GM23338 (cell line): ENCODE measurements around the gene DAPK1. TPM values are rescaled to one million over a fixed set of nuclear protein-coding genes. Genes with fewer than 3 reads are reported as not detected.

ENCODE experiments used
- ATAC-seq: fragments of 200-7000 bp; cut with Tn5 transposase; 3 replicates; pipeline ENCODE4 v1.9.1; 2020
- DNase-seq: peaks from one replicate; pipeline ENCODE4 v3.0.0-alpha.2; 2015; ENCODE audit warnings: low spot score
- H2AFZ ChIP-seq: fragments of 200-600 bp; sonication (generic); 2 replicates; pipeline ENCODE4 v1.8.0; 2016; ENCODE audit warnings: antibody characterized with exemption, mild to moderate bottlenecking, moderate library complexity
- H3F3A ChIP-seq: fragments of 200-600 bp; sonication (generic); replicated peaks from 2 replicates; pipeline ENCODE4 v1.8.0; 2017; ENCODE audit warnings: antibody characterized with exemption, mixed run types, low read depth
- H3K27ac ChIP-seq: fragments of 200-600 bp; sonication (generic); 2 replicates; pipeline ENCODE4 v1.6.1; 2016; ENCODE audit warnings: low read depth
- H3K27me3 ChIP-seq: fragments of 200-600 bp; sonication (generic); 2 replicates; pipeline ENCODE4 v1.8.0; 2016; ENCODE audit warnings: mild to moderate bottlenecking, mixed run types, moderate library complexity; ENCODE audit not compliant: insufficient read depth
- H3K36me3 ChIP-seq: fragments of 200-600 bp; sonication (generic); 2 replicates; pipeline ENCODE4 v1.8.0; 2016; ENCODE audit warnings: mild to moderate bottlenecking; ENCODE audit not compliant: insufficient read depth
- H3K4me1 ChIP-seq: fragments of 200-600 bp; sonication (generic); 2 replicates; pipeline ENCODE4 v1.8.0; 2016; ENCODE audit warnings: mild to moderate bottlenecking, moderate library complexity; ENCODE audit not compliant: insufficient read depth
- H3K4me2 ChIP-seq: fragments of 200-600 bp; sonication (generic); 2 replicates; pipeline ENCODE4 v1.7.1; 2017; ENCODE audit warnings: mixed run types
- H3K4me3 ChIP-seq: fragments of 200-600 bp; sonication (generic); 2 replicates; pipeline ENCODE4 v1.6.1; 2016; ENCODE audit warnings: mixed run types
- H3K79me2 ChIP-seq: fragments of 200-600 bp; sonication (generic); replicated peaks from 2 replicates; pipeline ENCODE4 v1.8.0; 2017; ENCODE audit warnings: mild to moderate bottlenecking; ENCODE audit not compliant: insufficient read depth
- H3K9me2 ChIP-seq: fragments of 200-600 bp; sonication (generic); 2 replicates; pipeline ENCODE4 v1.8.0; 2017; ENCODE audit not compliant: insufficient read depth
- H4K20me1 ChIP-seq: fragments of 200-600 bp; sonication (generic); replicated peaks from 2 replicates; pipeline ENCODE4 v1.8.0; 2017; ENCODE audit warnings: mild to moderate bottlenecking; ENCODE audit not compliant: insufficient read depth
- H3K27ac Mint-ChIP-seq: 2 replicates; pipeline ENCODE4 v1.8.0; 2020; ENCODE audit warnings: inconsistent platforms, mild to moderate bottlenecking, moderate library complexity, mixed read lengths
- H3K27me3 Mint-ChIP-seq: 3 replicates; pipeline ENCODE4 v1.8.0; 2022; ENCODE audit warnings: low read depth, mild to moderate bottlenecking, moderate library complexity, mixed read lengths, inconsistent platforms; ENCODE audit not compliant: insufficient read depth, poor library complexity
- H3K36me3 Mint-ChIP-seq: 3 replicates; pipeline ENCODE4 v1.8.0; 2021; ENCODE audit warnings: low read depth, mild to moderate bottlenecking, inconsistent platforms, moderate library complexity, mixed read lengths
- H3K4me1 Mint-ChIP-seq: 3 replicates; pipeline ENCODE4 v1.8.0; 2020; ENCODE audit warnings: mild to moderate bottlenecking, inconsistent platforms, mixed read lengths
- H3K4me3 Mint-ChIP-seq: 3 replicates; pipeline ENCODE4 v1.8.0; 2021; ENCODE audit warnings: moderate library complexity, mild to moderate bottlenecking, inconsistent platforms, mixed read lengths
- H3K9me3 Mint-ChIP-seq: 3 replicates; pipeline ENCODE4 v1.8.0; 2020; ENCODE audit warnings: moderate library complexity, mild to moderate bottlenecking, inconsistent platforms, mixed read lengths
- CREB1 ChIP-seq: fragments of 250-450 bp; sonication (Bioruptor Pico); IDR thresholded peaks from 2 replicates; pipeline ENCODE4 v1.5.0; 2020; ENCODE audit warnings: low read depth, mild to moderate bottlenecking, moderate library complexity
- EZH2 ChIP-seq: fragments of 200-600 bp; sonication (generic); IDR thresholded peaks from one replicate; pipeline ENCODE4 v1.8.0; 2017; ENCODE audit warnings: antibody characterized with exemption, mild to moderate bottlenecking, low read depth; ENCODE audit not compliant: unreplicated experiment
- EZH2phosphoT487 ChIP-seq: fragments of 200-600 bp; sonication (generic); IDR thresholded peaks from one replicate; pipeline ENCODE4 v1.8.1; 2018; ENCODE audit warnings: antibody characterized with exemption; ENCODE audit not compliant: unreplicated experiment
- JUNB ChIP-seq: IDR thresholded peaks from one replicate; pipeline ENCODE4 v1.6.1; 2016; ENCODE audit warnings: antibody characterized with exemption; ENCODE audit not compliant: unreplicated experiment
- NANOG ChIP-seq: IDR thresholded peaks from 2 replicates; pipeline ENCODE4 v1.6.1; 2016; ENCODE audit warnings: antibody characterized with exemption, borderline replicate concordance
- STAT1 ChIP-seq: IDR thresholded peaks from one replicate; pipeline ENCODE4 v1.6.1; 2016; ENCODE audit warnings: antibody characterized with exemption; ENCODE audit not compliant: unreplicated experiment
- ZNF114 ChIP-seq: fragments of 250-450 bp; sonication (Bioruptor Pico); IDR thresholded peaks from 2 replicates; pipeline ENCODE4 v1.5.0; 2020; ENCODE audit warnings: mild to moderate bottlenecking, moderate library complexity
- ZNF331 ChIP-seq: fragments of 250-450 bp; sonication (Bioruptor Pico); IDR thresholded peaks from 2 replicates; pipeline ENCODE4 v1.5.0; 2020; ENCODE audit warnings: low read depth, mild to moderate bottlenecking, moderate library complexity
- ZNF462 ChIP-seq: fragments of 250-450 bp; sonication (Bioruptor Pico); IDR thresholded peaks from 2 replicates; pipeline ENCODE4 v1.5.0; 2020; ENCODE audit warnings: mild to moderate bottlenecking, moderate library complexity
- polyA plus RNA-seq: library from polyadenylated mRNA; unstranded; fragments of >200 nt; fragmentation: Nextera tagmentation; extraction: Ambion mirVana; gene quantifications from 2 replicates; pipeline ENCODE4 v1.2.1, GENCODE V29; 2016
- total RNA-seq: library from RNA; depleted of rRNA; stranded (reverse); fragments of >200 nt; shearing (Covaris generic); gene quantifications from 2 replicates; pipeline ENCODE4 v1.2.3, GENCODE V29; 2014
- TF ChIP-seq, protein P1 (sequence below): IDR thresholded peaks from 2 replicates; pipeline ENCODE4 v1.6.1; 2016; ENCODE audit warnings: antibody characterized with exemption
- TF ChIP-seq, protein P2 (sequence below), 2 experiments: fragments of 200-600 bp in 1 of 2; sonication (generic) in 1 of 2; conservative IDR thresholded peaks; 2 replicates each; pipeline versions ENCODE4 v1.5.1 to v1.6.1; 2016 to 2017; ENCODE audit warnings: antibody characterized with exemption in 2 of 2, low read depth in 2 of 2, mild to moderate bottlenecking in 2 of 2, moderate library complexity in 1 of 2

The DAPK1 gene
- total and polyA plus RNA-seq, 2 experiments from 2014 or later = 37.0 to 134 TPM

GRCh38 chr9:87503927-87504326 is 6.3 kb downstream of the DAPK1 start:
- peaks cover 30% of the 10 kb centered on the region for H3K4me1 Mint-ChIP-seq
- Histone ChIP-seq H3K4me3 (no peak overlapping the region), H4K20me1 (peaks cover 41% of the 10 kb centered on the region), H3K79me2 (peaks cover 100% of the 10 kb centered on the region), H3K36me3 (no peaks in the 10 kb centered on the region), H3K27ac (no peak overlapping the region), H3F3A (0 out of 2 replicates have a peak, but pooled peaks cover 3% of the 10 kb centered on the region), H3K4me2 (no peak overlapping the region), H3K9me2 (no peaks in the 10 kb centered on the region), H3K27me3 (no peaks in the 10 kb centered on the region), H2AFZ (no peak overlapping the region), H3K4me1 (peaks cover 35% of the 10 kb centered on the region)
- H3K4me3 Mint-ChIP-seq = no peak overlapping the region
- no peak for DNase-seq
- H3K36me3 Mint-ChIP-seq = peaks cover 71% of the 10 kb centered on the region
- H3K9me3 Mint-ChIP-seq = no peaks in the 10 kb centered on the region
- no peaks in the 10 kb centered on the region for H3K27me3 Mint-ChIP-seq
- H3K27ac Mint-ChIP-seq = peak overlapping the region; percentile 69; the same call in 1 of the 2 replicates
- ATAC-seq = no peak
- TF ChIP-seq NANOG = no peak
- no peak for TF ChIP-seq EZH2phosphoT487
- TF ChIP-seq EZH2 = no peak
- no peak for TF ChIP-seq ZNF331
- no peak for TF ChIP-seq STAT1
- no peak for TF ChIP-seq CREB1 (CRISPR knock-in tag)
- TF ChIP-seq, protein P1, sequence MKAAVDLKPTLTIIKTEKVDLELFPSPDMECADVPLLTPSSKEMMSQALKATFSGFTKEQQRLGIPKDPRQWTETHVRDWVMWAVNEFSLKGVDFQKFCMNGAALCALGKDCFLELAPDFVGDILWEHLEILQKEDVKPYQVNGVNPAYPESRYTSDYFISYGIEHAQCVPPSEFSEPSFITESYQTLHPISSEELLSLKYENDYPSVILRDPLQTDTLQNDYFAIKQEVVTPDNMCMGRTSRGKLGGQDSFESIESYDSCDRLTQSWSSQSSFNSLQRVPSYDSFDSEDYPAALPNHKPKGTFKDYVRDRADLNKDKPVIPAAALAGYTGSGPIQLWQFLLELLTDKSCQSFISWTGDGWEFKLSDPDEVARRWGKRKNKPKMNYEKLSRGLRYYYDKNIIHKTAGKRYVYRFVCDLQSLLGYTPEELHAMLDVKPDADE = no peak
- TF ChIP-seq ZNF114 (CRISPR knock-in tag) = no peak
- no peak for TF ChIP-seq JUNB
- TF ChIP-seq, protein P2, sequence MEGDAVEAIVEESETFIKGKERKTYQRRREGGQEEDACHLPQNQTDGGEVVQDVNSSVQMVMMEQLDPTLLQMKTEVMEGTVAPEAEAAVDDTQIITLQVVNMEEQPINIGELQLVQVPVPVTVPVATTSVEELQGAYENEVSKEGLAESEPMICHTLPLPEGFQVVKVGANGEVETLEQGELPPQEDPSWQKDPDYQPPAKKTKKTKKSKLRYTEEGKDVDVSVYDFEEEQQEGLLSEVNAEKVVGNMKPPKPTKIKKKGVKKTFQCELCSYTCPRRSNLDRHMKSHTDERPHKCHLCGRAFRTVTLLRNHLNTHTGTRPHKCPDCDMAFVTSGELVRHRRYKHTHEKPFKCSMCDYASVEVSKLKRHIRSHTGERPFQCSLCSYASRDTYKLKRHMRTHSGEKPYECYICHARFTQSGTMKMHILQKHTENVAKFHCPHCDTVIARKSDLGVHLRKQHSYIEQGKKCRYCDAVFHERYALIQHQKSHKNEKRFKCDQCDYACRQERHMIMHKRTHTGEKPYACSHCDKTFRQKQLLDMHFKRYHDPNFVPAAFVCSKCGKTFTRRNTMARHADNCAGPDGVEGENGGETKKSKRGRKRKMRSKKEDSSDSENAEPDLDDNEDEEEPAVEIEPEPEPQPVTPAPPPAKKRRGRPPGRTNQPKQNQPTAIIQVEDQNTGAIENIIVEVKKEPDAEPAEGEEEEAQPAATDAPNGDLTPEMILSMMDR (conservative IDR thresholded peaks at IDR 0.05; ENCODE audit: low read depth in 2 of 2) = no peak

DNA sequence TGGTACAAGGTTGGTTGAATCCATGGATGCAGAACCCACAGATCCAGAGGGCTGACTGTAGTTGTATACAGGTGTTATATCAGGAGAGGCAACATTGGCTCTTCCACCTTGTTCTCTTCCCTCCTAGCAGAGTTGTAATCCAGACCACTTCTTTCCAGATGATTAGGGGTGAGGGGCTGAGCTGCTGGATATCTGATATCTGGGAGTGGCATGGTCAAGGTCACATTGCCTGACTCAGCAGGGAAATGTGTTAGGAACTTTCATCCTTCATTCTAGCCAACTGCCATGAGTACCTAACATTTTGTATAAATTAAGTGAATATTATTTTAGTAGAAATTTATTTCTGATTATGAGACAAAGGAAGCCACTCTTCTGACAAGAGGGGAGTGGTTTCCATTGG is 7.3 kb downstream of the DAPK1 start:
- Histone ChIP-seq H3K36me3 (no peaks in the 10 kb centered on the region), H3K27ac (no peak overlapping the region), H3K27me3 (no peaks in the 10 kb centered on the region), H2AFZ (no peak overlapping the region), H3F3A (0 out of 2 replicates have a peak, but pooled peaks cover 3% of the 10 kb centered on the region), H3K4me1 (peaks cover 25% of the 10 kb centered on the region; the same call in 1 of the 2 replicates), H3K4me3 (no peak overlapping the region), H3K79me2 (peaks cover 100% of the 10 kb centered on the region), H3K9me2 (no peaks in the 10 kb centered on the region), H3K4me2 (no peak overlapping the region), H4K20me1 (peaks cover 46% of the 10 kb centered on the region)
- Mint-ChIP-seq H3K9me3 (no peaks in the 10 kb centered on the region), H3K4me3 (no peak overlapping the region), H3K27ac (no peak overlapping the region), H3K4me1 (peaks cover 30% of the 10 kb centered on the region), H3K27me3 (peaks cover 5% of the 10 kb centered on the region), H3K36me3 (peaks cover 66% of the 10 kb centered on the region)
- ATAC-seq (no peak), DNase-seq (no peak)
- TF ChIP-seq ZNF462 (CRISPR knock-in tag) (no peak), CREB1 (CRISPR knock-in tag) (no peak), NANOG (no peak)
- TF ChIP-seq, protein P2 (conservative IDR thresholded peaks at IDR 0.05; ENCODE audit: low read depth in 2 of 2) = no peak
